OCI-LY3 (cell line): ENCODE data around the gene BCL11A.

Experiments used
- H2AFZ ChIP-seq: fragments of 200-600, 300-600 bp; shearing (Covaris generic); 2 replicates; pipeline ENCODE4 v1.6.0; 2014; ENCODE audit warnings: antibody characterized with exemption, low read depth, low read length
- H3K27ac ChIP-seq: fragments of 200-600, 300-600 bp; sonication (generic); 2 replicates; pipeline ENCODE4 v1.5.1; 2014; ENCODE audit warnings: mild to moderate bottlenecking, low read length, moderate library complexity, mixed read lengths
- H3K27me3 ChIP-seq: fragments of 200-600, 300-600 bp; sonication (generic); 2 replicates; pipeline ENCODE4 v1.6.1; 2014; ENCODE audit warnings: low read depth, low read length, mixed read lengths
- H3K36me3 ChIP-seq: fragments of 200-600, 300-600 bp; sonication (generic); replicated peaks from 2 replicates; pipeline ENCODE3; 2014; ENCODE audit warnings: low read depth, low read length, mixed read lengths
- H3K4me1 ChIP-seq: fragments of 300-600, 200-600 bp; sonication (generic); 2 replicates; pipeline ENCODE4 v1.6.1; 2014; ENCODE audit warnings: low read length, mixed read lengths
- H3K4me2 ChIP-seq: fragments of 200-600, 300-600 bp; sonication (generic); 2 replicates; pipeline ENCODE4 v1.6.1; 2014; ENCODE audit warnings: low read length, mixed read lengths
- H3K4me3 ChIP-seq: fragments of 300-600, 200-600 bp; sonication (generic); 2 replicates; pipeline ENCODE4 v1.5.1; 2014; ENCODE audit warnings: antibody characterized with exemption, mild to moderate bottlenecking, low read length, moderate library complexity
- H3K79me2 ChIP-seq: fragments of 300-600, 200-600 bp; shearing (Covaris generic); 2 replicates; pipeline ENCODE4 v1.6.1; 2014; ENCODE audit warnings: mild to moderate bottlenecking, low read length, mixed read lengths
- H3K9ac ChIP-seq: fragments of 300-600, 200-600 bp; shearing (Covaris generic); 2 replicates; pipeline ENCODE4 v1.6.0; 2014; ENCODE audit warnings: mild to moderate bottlenecking, low read length, moderate library complexity
- H3K9me3 ChIP-seq: fragments of 200-600, 300-600 bp; shearing (Covaris generic); 2 replicates; pipeline ENCODE4 v1.6.1; 2014; ENCODE audit warnings: low read length, mixed read lengths; ENCODE audit not compliant: insufficient read depth
- H4K20me1 ChIP-seq: fragments of 200-600, 300-600 bp; sonication (generic); 2 replicates; pipeline ENCODE4 v1.6.1; 2016; ENCODE audit warnings: low read length, mixed read lengths; ENCODE audit not compliant: insufficient read depth
- CTCF ChIP-seq: fragments of 200-600, 300-600 bp; sonication (generic); IDR thresholded peaks from 2 replicates; pipeline ENCODE4 v1.5.1; 2014; ENCODE audit warnings: antibody characterized with exemption, low read length, low read depth
- EZH2phosphoT487 ChIP-seq: fragments of 200-600 bp; shearing (Covaris generic); IDR thresholded peaks from 2 replicates; pipeline ENCODE4 v1.6.1; 2018; ENCODE audit warnings: antibody characterized with exemption, mixed run types, low read depth

The BCL11A gene

GRCh38 chr2:60534052-60534685 lies 19.3 kb downstream of the BCL11A start:
- H3K36me3 ChIP-seq = peaks cover 59% of the 10 kb centered on the region
- peak overlapping the region; percentile 15 for H3K9ac ChIP-seq
- H2AFZ ChIP-seq = no peak overlapping the region
- TF ChIP-seq CTCF = 0 out of 2 replicates have a peak, but pooled peaks have one; percentile 7
- no peak for TF ChIP-seq EZH2phosphoT487
- peaks cover 100% of the 10 kb centered on the region for H3K79me2 ChIP-seq
- no peaks in the 10 kb centered on the region for H3K27me3 ChIP-seq
- H4K20me1 ChIP-seq = peaks cover 98% of the 10 kb centered on the region
- peak overlapping the region; percentile 4; the same call in 1 of the 2 replicates for H3K27ac ChIP-seq
- no peaks in the 10 kb centered on the region for H3K9me3 ChIP-seq
- H3K4me1 ChIP-seq = peaks cover 97% of the 10 kb centered on the region
- H3K4me3 ChIP-seq = peak overlapping the region; percentile 71
- H3K4me2 ChIP-seq = peak overlapping the region; percentile 89

GRCh38 chr2:60533101-60534051 lies 20.1 kb downstream of the BCL11A start:
- peaks cover 61% of the 10 kb centered on the region for H3K36me3 ChIP-seq
- H3K27ac ChIP-seq = no peak overlapping the region

GRCh38 chr2:60532421-60532820 lies 21.0 kb downstream of the BCL11A start:
- H4K20me1 ChIP-seq = peaks cover 98% of the 10 kb centered on the region
- peaks cover 61% of the 10 kb centered on the region for H3K36me3 ChIP-seq
- H3K4me2 ChIP-seq = peak overlapping the region; percentile 89
- TF ChIP-seq EZH2phosphoT487 (no peak), CTCF (no peak)
- peaks cover 100% of the 10 kb centered on the region for H3K79me2 ChIP-seq
- peak overlapping the region; percentile 57 for H3K9ac ChIP-seq
- H3K27ac ChIP-seq = peak overlapping the region; percentile 43
- H3K27me3 ChIP-seq = no peaks in the 10 kb centered on the region
- H3K4me3 ChIP-seq = peak overlapping the region; percentile 71
- H3K4me1 ChIP-seq = peaks cover 97% of the 10 kb centered on the region
- H2AFZ ChIP-seq = no peak overlapping the region
- no peaks in the 10 kb centered on the region for H3K9me3 ChIP-seq

More at GRCh38 chr2:60533101-60534051, 20.1 kb downstream of the BCL11A start:
- H3K9ac ChIP-seq = peak overlapping the region; percentile 57
- no peaks in the 10 kb centered on the region for H3K9me3 ChIP-seq
- H3K4me1 ChIP-seq = peaks cover 98% of the 10 kb centered on the region
- peaks cover 100% of the 10 kb centered on the region for H3K79me2 ChIP-seq
- H3K27me3 ChIP-seq = no peaks in the 10 kb centered on the region
- peaks cover 98% of the 10 kb centered on the region for H4K20me1 ChIP-seq
- H3K4me2 ChIP-seq = peak overlapping the region; percentile 89
- TF ChIP-seq EZH2phosphoT487 = no peak
- TF ChIP-seq CTCF = no peak
- no peak overlapping the region for H2AFZ ChIP-seq
- H3K4me3 ChIP-seq = peak overlapping the region; percentile 71

- H3K4me1 ChIP-seq = peaks cover 97% of the 10 kb centered on the region
- peaks cover 100% of the 10 kb centered on the region for H3K79me2 ChIP-seq
- peak overlapping the region; percentile 89 for H3K4me2 ChIP-seq
- H3K4me3 ChIP-seq = peak overlapping the region; percentile 71
- H3K27ac ChIP-seq = peak overlapping the region; percentile 43
- no peaks in the 10 kb centered on the region for H3K9me3 ChIP-seq
- no peak for TF ChIP-seq CTCF
- TF ChIP-seq EZH2phosphoT487 = no peak
- H3K9ac ChIP-seq = peak overlapping the region; percentile 57
- H4K20me1 ChIP-seq = peaks cover 98% of the 10 kb centered on the region
- peaks cover 68% of the 10 kb centered on the region for H3K36me3 ChIP-seq
- H3K27me3 ChIP-seq = no peaks in the 10 kb centered on the region
- no peak overlapping the region for H2AFZ ChIP-seq
These were observed 21.7 kb downstream of the BCL11A start for GRCh38 chr2:60531701-60532133.
